ENCODE data around the gene SLC6A11.

The SLC6A11 gene

DNA sequence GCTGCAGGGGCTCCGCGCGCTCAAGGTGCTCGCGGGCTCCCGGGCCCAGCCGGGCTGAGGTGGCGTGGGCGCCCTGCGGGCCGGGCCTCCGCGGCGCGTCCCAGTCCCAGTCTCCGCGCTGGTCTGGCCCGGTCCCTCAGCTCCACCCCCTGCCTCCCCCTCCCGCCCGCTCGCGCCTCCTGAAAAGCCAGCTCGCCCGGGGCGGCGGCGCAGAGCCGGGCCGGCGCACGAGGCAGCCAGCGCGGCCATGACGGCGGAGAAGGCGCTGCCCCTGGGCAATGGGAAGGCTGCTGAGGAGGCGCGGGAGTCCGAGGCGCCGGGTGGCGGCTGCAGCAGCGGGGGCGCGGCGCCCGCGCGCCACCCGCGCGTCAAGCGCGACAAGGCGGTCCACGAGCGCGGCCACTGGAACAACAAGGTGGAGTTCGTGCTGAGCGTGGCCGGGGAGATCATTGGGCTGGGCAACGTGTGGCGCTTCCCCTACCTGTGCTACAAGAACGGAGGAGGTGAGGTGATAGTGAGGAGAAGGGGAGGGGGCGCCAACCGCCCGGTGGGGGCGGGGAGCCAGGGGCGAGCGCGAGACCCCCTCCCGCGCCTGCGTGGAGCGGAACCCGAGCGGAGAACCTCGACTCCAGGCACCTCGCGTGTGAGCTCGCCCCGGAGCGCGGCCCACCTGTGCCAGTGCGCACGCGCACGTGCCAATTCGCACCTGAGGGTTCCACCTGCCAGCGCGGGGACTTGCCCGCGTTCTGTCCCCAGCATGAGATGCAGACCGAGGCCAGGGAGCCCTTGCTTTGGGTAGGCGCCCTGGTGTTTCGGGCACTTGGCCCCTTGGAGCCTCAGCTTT lies at the start of gene SLC6A11:
SLC6A11 (plus strand) TSS at position 210 of the 844 bp plus-strand sequence; CDS start at position 248, 38 bp downstream.
- no peak for DNase-seq (ENCODE audit: low spot score)

DNA sequence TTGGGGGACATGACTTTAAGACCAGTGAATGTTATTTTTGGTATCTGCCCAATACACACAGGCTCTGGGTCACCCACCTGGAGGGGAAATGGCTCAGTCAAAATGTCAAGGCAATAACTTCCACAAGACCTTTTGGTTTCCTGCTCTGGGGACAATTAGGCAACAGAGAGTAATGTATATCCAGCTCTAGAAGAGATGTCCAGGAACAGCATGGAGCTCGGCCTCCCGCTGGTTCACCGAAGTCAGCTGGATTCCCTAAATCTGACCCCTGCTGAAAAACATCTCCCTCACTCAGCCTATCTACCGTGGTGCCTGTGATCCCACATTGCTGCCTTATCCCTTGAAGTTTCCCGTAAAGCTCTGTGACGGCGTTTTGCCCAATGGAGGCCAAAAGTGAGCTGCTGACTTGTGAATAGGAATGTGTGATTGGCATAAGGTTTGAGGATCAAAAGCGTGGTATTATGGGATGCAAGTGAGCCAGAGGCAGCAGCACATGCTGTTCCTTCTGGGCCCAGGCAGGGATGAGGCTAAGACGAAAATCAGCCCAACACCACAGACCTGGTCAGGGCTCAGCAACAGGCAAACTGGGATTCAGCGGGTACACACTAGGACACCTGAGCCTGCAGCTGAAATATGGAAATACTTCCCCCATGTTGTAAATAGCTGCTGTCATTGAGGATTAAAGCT lies 47.2 kb upstream of the SLC6A11 start:
- no peak for DNase-seq (ENCODE audit: low spot score)

DNA sequence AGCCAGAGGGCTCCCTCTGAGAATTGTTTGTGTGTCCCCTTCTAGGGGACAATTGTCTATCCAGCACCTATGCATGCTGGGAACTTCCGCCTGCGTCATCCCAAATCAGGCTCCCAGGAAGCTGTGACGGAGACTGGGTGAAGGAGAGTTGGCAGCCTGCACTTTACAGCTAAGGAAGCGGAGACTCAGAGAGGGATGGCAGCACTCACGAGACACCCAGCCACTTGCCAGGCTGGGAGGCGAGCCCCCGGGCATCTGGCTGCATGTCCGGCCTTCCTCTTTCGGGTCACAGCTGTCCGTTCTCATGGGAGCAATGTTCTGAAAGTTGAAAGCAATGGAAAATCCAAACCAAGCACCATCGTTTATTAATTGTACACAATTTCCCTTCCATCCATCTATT lies 45.5 kb upstream of the SLC6A11 start:
- no peak for DNase-seq (ENCODE audit: low spot score)

DNA sequence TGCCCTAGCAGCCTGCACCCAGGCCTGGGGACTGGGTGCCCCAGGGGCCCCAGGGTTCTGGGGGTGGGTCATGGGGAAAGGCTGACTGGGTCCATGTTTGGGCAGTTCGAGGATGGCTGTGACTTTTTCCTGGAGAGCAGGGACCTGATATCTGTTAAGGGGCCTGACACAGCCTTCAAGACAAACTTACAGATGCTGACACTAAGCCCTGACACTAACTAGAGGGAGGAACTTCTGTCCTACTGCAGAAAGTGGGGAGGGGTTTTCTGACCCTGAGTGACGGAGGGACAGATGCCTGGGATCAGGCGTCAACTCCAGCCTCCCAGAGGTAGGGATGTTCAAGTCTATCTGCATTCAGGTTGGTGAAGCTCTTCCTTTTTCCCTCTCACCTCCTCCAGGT lies 45.0 kb upstream of the SLC6A11 start:
- no peak for DNase-seq (ENCODE audit: low spot score)

DNA sequence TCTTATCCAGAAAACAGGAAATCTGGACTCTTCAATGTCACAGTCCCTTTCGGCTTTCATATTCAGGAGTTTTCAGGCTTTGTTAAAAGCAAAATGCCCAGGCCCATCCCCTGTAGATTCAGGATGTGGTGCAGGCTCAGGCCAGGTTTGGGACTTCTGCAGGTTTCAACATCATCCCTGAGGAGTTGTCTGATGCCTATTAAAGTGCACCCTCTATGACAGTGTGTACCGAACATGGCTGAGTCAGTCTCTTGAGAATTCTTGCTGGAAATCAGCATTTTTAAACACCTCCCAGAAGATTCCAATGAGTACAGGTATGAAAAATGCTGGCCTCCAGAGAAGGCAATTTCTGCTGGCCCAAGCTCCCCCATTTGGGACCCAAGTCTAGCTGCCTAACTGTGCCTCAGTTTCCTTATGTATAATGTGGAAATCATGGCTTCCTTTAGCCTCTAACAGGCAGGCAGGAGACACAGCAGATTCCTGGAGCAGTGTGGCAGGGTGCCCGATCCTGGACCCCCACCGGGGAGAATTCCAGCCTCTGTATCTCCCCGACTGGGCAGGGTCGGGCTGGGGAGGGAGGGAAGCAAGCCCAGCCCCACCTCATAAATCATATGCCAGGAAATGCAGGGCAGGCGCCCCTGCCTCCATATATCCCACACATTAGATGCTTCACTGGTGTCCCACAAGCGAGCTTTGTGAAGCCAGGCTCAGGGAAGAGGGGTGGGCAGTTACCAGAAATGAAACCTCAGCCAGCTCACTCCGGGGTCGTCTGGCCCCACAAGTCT lies 44.4 kb upstream of the SLC6A11 start:
- no peak for DNase-seq (ENCODE audit: low spot score)

DNA sequence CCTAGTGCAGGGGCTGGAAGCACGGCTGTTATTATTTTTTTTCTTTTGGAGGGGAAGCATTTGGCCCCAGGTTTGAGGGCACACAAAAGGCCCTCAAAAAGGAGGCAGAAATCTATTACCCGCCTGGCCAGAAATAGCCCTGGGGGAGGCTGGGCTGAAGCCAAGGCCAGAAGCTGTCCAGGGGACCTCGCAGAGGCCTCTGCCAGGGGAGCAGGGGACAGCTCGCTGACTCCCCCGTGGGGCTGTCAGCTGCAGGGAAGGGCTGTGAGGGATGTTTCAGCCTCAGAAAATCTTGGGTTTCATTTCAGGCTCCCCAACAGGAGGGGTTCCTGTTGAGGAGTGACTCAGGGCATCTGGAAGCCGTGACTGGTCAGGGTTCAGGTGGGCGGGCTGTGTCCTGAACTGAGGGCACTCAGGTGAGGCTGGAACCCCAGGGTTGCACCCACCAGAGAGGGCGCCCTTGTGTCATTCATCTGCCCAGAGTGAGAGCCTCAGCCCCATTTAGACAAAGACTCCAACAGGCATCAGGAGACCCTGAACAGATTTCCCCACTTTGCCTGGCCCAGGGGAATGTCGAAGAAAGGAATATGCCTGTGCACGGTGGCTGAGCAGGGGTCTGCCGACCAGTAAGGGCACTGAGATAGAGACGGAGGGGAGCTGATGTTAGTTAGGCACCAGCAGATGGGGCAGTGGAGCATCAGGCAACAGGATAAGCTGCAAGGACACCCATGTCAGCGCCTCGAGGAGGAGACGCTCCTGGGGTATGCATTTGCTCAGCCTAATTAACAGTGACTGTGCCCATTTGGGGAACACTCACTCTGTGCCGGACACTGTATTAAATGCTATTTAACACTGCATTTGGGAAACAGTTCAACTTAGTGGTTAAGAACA lies 43.5 kb upstream of the SLC6A11 start:
- no peak for DNase-seq (ENCODE audit: low spot score)

DNA sequence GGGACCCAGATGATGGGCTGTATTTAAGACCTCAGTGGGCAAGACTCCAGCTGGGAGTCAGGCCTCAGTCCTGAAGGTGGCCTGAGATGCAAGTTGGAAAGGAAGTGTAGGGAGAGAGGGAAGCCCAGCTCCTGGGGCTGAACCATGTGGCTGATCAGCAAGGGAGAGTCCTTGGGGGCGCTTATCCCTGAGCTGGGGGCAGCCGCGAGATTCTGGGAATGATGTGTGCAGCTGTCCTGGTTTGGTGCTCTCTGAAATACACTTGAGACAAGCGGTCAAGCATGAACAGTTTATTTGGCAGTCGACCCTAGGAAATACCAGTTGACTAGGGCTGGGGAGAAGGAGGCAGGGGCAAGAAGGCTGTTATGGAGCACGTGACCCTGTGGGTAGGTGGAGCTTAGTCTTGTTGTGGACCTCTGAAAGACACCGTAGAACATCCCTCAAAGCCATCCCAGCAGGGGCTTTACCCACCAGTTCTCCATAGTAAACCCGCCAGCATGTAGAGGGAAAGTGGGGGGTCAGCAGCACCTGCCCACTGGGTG lies 41.8 kb upstream of the SLC6A11 start:
- DNase-seq (ENCODE audit: low spot score): no peak

DNA sequence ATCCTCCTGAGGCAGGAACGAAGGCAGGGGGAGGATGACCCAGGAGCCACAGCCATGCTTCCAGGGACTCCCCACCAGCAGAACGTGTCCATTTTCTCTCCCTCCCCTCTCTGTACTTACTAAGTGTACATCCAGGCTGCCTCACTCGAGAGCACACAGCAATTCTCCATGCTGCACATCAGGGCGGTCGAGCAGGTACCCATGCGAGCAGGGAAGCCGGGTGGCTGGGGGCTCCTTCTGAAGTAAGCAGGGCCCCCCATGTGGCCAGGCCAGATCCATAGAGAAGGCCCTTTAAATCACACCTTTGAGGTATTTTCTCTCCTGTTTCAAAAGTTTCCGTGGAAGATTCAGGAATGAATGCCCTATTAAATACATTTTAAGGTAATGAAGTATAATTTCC lies 41.2 kb upstream of the SLC6A11 start:
- no peak for DNase-seq (ENCODE audit: low spot score)

DNA sequence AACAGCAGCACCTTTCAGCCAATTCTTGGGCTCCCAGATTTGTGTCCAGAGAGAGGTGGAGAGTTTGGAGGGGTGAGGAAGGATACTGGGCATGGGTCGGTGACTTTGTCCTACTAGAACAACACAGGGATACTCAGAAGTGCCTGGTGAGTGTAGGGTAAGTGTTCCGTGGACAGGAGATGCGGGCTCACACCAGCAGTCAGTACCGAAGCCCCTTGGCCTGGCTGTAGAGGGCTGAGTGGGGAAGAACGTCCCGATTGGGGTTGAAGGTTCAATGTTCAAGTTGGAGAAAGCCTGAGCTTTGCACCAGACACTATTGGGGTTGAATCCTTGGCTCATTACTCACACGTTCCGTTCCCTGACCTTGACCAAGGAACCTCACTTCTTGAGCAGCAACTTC lies 40.8 kb upstream of the SLC6A11 start:
- no peak for DNase-seq (ENCODE audit: low spot score)

DNA sequence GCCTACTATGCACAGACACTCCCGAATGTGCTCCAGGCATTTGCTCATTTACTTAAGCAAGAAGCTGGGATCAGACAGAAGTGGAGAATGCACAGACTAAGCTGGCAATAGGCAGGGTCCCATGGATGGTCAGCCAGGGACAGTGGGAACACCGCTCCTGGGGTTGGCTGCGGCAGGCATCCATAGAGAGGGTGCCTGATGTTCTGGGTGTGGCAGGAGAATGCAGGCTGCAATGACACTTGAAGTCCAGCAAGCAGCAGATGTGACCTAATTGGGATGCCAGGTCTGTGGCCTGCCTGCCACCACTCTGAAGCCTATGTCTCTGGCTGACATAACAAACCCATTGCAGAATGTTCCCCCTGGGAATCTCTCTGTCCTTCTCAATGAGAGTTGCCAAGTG lies 40.2 kb upstream of the SLC6A11 start:
- no peak for DNase-seq (ENCODE audit: low spot score)

DNA sequence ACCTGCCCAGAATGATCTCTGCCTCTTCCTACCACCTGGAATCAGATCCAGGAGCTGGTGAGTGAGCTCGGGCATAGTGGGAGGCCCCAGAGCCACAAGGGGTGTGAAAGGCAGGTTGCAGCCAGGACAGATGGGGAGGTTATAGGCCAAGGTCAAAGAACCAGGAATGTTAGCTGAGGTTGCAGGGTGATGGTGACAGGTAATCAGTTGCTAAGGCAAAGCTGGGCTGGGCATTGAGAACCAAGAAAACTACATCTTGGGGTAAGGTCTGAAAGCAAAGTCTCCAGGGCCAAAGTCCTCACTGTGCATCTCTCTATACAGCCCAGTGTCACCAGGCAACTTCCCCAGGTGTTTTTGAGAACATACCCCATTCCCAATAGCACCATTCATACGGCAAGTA lies 38.4 kb upstream of the SLC6A11 start:
- DNase-seq (ENCODE audit: low spot score): no peak

DNA sequence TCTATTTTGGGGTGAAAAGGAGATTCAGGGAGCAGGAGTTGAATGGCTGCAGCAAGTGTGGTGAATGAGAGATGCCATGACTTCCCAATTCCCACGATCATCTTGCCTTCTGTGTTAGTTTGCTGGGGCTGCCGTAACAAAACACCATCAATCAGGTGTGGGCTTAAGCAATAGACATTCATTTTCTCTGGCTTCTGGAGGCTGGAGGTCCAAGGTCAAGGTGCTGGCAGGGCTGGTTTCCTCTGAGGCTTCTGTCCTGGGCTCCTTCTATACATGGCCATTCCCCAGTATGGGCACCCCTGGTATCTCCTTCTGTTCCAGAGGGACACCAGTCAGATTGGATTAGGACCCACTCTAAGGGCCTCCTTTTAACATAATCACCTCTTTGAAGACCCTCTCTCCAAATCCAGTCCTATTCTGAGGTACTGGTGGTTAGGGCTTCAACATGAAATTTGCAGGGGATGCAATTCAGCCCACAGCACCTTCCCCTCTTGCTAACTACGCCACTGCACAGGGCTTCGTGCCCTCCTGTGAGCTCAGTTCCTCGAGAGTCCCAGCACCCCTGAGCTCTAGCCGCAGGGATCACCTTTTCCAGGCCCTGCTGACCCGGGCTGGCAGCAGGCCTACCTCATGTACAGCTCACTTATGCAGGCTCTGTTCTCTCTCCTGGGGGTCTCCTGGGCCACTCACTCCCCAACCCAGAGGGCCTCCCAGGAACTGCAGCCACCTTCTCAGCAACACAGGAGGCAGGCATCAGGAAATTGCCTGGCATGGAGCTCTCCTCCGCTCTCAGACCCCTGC lies 37.3 kb upstream of the SLC6A11 start:
- no peak for DNase-seq (ENCODE audit: low spot score)

DNA sequence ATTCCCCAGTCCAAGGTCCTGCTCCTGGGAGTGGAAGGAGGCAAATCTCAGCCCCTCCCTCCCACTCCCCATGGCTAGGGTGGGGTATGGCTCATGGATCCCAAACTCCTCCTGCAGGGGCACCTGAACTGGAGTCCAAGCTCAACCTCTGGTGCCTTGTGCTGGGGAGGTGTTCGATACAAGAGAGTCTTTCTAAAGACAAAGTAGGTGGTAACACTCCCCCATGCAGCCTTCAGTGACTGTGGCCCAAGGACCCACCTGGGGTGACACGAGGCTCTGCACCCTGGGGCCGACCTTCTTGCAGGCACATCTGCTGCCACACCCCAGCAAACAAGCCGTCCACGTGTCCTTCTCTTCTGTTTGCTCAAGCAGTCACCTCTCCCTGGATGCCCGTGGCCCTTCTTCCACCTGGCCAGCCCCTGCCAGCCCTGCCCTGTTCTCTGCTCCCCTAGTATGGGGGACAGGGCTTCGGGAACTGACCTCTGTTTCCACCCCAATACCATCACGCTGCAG lies 36.7 kb upstream of the SLC6A11 start:
- DNase-seq (ENCODE audit: low spot score): no peak

DNA sequence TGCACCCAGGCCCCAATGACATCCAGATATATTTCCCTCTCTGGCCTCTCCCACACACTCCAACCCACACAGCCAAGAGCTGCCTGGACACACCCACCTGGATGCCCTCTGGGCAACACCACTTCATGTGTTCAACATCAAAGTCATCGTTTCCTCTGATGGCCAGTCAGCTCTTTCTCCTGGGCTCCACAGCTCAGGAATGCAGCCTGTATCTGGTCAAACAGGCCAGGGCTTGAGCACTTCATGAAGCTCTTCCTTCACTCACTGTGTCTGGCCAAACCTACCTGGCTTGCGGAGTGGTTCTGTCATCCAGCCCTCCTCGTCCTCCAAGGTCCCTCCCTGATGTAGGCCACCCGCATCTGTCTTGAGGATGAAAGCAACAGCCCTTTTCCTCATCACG lies 35.8 kb upstream of the SLC6A11 start:
- DNase-seq (ENCODE audit: low spot score): no peak

DNA sequence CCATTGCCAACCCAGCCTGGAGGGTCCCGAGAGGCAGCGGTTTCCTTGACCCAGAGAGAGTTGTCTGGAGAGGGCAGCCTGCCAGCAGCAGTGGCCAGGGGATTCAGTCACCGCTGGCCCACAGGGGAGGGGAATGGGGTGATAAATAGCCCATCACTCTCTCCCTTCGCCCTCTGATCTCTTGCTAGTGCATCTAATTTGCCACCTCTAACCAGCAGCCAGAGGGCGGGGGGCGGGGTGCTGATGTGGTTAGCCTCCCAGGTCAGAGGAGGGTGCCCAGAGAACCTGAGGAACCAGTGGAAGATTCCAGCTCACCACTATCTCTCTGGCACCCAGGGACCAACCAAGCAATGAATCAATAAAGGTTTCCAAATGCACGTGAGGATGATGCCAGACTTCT lies 35.1 kb upstream of the SLC6A11 start:
- DNase-seq (ENCODE audit: low spot score): no peak

DNA sequence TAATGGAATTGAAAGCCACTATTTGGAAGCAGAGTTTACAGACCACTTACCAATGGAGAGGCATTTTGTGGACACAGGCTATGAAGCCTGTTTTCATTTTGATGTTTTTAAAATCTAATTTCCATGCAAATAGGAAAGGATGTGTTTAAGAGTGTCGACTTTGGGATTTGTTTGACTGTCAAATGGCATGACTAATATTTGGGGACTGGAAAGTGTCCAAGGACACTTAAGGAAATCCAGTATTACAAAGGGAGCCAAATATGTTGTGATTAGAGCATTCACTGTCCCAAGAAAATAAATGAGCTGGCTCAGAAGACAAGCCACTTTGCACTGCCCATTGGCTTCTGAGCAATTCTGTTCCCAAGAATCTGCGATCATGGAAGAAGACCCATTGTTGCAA lies 34.0 kb upstream of the SLC6A11 start:
- DNase-seq (ENCODE audit: low spot score): no peak

DNA sequence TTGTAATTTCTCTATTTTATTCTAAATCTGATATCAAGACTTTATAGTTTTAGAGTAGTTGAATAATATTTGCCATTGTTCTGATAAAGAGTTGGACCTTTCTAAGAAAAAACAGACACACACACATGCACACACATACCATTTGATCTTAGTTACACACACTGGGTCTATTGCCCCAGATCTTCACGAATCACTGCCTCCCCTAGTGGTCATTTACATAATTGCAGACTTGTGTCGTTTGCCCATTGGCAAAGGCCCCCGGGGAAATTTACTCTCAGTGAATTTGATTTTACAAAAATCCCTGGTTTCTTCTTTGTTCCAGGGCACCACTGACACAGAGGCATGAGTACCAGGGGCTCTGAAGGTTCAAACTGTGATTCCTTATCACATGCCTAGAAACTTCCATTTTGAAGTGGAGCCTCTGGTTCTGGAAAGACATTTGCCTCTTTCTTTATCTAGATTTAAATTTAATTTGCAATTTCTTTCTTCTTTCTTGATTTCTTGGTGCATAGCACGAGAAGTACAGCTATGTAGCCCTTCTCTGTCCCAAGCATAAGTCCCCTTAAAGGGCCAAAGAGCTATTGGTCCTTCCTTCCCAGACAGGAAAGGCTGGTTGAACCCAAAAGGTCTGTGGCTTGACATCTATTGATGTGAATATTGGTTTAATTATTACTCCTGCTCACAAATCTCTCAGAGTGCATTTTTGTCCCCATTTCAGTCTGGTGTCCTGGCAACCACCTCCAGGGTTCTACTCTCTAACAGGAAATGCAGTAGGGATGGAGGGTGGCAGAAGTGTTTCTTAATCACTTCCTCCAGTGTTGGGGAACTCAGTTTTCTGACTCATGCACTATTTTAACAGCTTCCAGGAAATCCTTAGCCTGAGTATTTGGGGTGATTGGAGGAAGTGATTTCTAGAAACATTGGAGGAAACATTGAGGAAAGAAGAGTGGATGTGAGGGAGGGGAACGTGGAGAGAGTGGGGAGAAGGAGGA lies 32.4 kb upstream of the SLC6A11 start:
- DNase-seq (ENCODE audit: low spot score): peak; percentile 58

DNA sequence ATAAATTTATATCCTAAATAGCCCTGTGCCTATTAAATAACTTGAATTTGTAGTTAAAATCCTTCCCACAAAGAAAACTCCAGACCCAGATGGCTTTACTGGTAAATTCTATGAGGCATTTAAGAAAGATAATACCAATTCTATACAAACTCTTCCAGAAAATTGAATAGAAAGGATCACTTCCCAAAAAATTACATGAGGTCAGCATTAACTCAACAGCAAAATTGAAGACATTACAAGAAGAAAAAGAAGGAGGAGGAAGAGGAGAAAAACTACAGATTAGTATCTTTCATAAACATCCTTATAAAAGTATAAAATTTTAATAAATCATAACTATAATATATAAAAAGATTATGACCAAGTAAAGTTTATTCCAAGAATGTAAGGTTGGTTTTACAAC lies 29.4 kb upstream of the SLC6A11 start:
- DNase-seq (ENCODE audit: low spot score): no peak

DNA sequence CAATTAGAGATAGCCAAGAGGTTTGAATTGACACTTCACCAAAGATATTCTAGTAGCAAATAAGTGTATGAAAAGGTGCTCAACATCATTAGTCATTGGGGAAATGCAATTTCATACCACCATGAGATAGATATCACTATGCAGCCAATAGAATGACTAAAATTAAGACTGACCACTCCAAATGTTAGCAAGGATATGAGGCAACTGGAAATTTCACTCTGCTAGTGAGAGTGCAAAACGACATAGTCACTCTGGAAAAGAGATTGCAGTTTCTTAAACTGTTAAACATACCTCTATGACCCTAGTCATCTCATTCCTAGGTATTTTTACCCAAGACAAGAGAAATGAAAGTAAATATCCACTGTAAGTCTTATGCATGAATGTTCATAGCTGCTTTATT lies 27.6 kb upstream of the SLC6A11 start:
- no peak for DNase-seq (ENCODE audit: low spot score)

All from pons (tissue), 1 donor.